HG02763 (cell line): Measurements from ENCODE around the gene PAGE3.

Experiments
- ATAC-seq: cut with Tn5 transposase; IDR thresholded peaks from one replicate; pipeline ENCODE4 v1.9.1; 2021; ENCODE audit warnings: mild to moderate bottlenecking, moderate library complexity; ENCODE audit not compliant: unreplicated experiment

Gene PAGE3

GRCh38 chrX:55264816-55265215 lies at the start of gene PAGE3:
Gene PAGE3 (minus strand): TSS chrX:55264916. CDS start chrX:55263903, 1,013 bp downstream.
- no peak for ATAC-seq

GRCh38 chrX:55312655-55313054 lies 47.9 kb upstream of the PAGE3 start:
- no peak for ATAC-seq

- ATAC-seq: no peak
Measured at GRCh38 chrX:55290963-55291362, 26.2 kb upstream of the PAGE3 start.

- no peak for ATAC-seq
Measured at GRCh38 chrX:55279832-55280231, 15.1 kb upstream of the PAGE3 start.

GRCh38 chrX:55260806-55261205 lies 3.9 kb downstream of the PAGE3 start:
- ATAC-seq: no peak

- ATAC-seq: no peak
Measured at GRCh38 chrX:55253528-55253927, 11.2 kb downstream of the PAGE3 start.

- ATAC-seq: no peak
Measured at GRCh38 chrX:55240788-55241340, 23.9 kb downstream of the PAGE3 start.

GRCh38 chrX:55220119-55220794 lies 44.5 kb downstream of the PAGE3 start, which contains the start of gene PAGE5:
Gene PAGE5 (plus strand): TSS chrX:55220346. CDS start chrX:55221383, 1,037 bp downstream.
- no peak for ATAC-seq

GRCh38 chrX:55213381-55213780 lies 51.3 kb downstream of the PAGE3 start:
- no peak for ATAC-seq

- ATAC-seq: no peak
Measured at GRCh38 chrX:55210931-55211677, 53.6 kb downstream of the PAGE3 start.
